ENCODE data around the gene CCDC77. TPM values are rescaled to one million over a fixed set of nuclear protein-coding genes. Genes with fewer than 3 reads are reported as not detected.

CCDC77 gene
- total and polyA plus RNA-seq, 10 of the 15 experiments (the other 5 are each of a cell fraction or from before 2014, with no cell fraction given), result 8.8 to 22.5 (median 15.8) TPM

DNA sequence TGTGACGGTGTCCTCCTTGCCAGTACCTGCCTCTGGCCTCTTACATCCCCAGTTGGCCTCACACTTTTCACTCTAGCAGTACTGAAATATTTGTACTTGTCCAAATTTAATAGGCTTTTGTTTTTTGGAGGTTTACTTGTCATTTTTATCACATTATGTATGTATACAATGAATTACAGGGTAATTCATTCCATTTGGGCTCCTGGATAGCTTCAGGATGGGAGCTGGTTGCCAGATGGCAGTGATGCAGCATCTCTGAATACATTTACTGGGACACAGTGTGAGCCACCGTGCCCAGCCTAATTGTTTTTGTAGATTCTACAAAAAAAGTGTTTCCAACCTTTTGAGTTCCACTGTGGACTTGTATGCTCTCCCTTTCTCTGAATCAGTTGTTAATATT is 13.4 kb downstream of the CCDC77 start:
- in situ Hi-C loops (cut with MboI), result no loop called here
- Histone ChIP-seq H3K79me2 (ENCODE audit: control insufficient read depth, insufficient read depth, low read length) (no peaks in the 10 kb centered on the region), H2AFZ (ENCODE audit: control insufficient read depth, low read depth, low read length) (no peak overlapping the region), H3K27me3 (replicated peaks in 1 of 2; ENCODE audit: control insufficient read depth in 2 of 2, insufficient read depth in 2 of 2, low read length in 1 of 2) (no peaks in the 10 kb centered on the region), H4K20me1 (ENCODE audit: control insufficient read depth, insufficient read depth) (no peaks in the 10 kb centered on the region), H3K4me1 (ENCODE audit: control insufficient read depth, insufficient read depth, low read length) (no peaks in the 10 kb centered on the region), H3K36me3 (ENCODE audit: control insufficient read depth in 2 of 2, insufficient read depth in 2 of 2, low read length in 1 of 2) (peaks cover 3 to 13% of the 10 kb centered on the region in 2 experiments), H3K9ac (ENCODE audit: control insufficient read depth, insufficient read depth, low read length) (no peak overlapping the region), H3K9me3 (replicated peaks; ENCODE audit: control insufficient read depth, insufficient read depth, low read length) (no peaks in the 10 kb centered on the region), H3K27ac (ENCODE audit: control insufficient read depth, insufficient read depth) (no peak overlapping the region), H3K4me3 (no peak overlapping the region), H3K4me2 (ENCODE audit: control insufficient read depth, insufficient read depth) (no peak overlapping the region)
- no peak for TF ChIP-seq RELA (IDR thresholded peaks at IDR 0.05; ENCODE audit: borderline replicate concordance, partially characterized antibody)
- no peak for TF ChIP-seq DPF2 (IDR thresholded peaks at IDR 0.05)
- TF ChIP-seq, protein P1, sequence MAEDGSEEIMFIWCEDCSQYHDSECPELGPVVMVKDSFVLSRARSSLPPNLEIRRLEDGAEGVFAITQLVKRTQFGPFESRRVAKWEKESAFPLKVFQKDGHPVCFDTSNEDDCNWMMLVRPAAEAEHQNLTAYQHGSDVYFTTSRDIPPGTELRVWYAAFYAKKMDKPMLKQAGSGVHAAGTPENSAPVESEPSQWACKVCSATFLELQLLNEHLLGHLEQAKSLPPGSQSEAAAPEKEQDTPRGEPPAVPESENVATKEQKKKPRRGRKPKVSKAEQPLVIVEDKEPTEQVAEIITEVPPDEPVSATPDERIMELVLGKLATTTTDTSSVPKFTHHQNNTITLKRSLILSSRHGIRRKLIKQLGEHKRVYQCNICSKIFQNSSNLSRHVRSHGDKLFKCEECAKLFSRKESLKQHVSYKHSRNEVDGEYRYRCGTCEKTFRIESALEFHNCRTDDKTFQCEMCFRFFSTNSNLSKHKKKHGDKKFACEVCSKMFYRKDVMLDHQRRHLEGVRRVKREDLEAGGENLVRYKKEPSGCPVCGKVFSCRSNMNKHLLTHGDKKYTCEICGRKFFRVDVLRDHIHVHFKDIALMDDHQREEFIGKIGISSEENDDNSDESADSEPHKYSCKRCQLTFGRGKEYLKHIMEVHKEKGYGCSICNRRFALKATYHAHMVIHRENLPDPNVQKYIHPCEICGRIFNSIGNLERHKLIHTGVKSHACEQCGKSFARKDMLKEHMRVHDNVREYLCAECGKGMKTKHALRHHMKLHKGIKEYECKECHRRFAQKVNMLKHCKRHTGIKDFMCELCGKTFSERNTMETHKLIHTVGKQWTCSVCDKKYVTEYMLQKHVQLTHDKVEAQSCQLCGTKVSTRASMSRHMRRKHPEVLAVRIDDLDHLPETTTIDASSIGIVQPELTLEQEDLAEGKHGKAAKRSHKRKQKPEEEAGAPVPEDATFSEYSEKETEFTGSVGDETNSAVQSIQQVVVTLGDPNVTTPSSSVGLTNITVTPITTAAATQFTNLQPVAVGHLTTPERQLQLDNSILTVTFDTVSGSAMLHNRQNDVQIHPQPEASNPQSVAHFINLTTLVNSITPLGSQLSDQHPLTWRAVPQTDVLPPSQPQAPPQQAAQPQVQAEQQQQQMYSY (CRISPR knock-in tag; IDR thresholded peaks at IDR 0.05), result no peak
- no peak for TF ChIP-seq EED (IDR thresholded peaks at IDR 0.05; ENCODE audit: low read depth)
- TF ChIP-seq ZNF384 (IDR thresholded peaks at IDR 0.05; ENCODE audit: borderline replicate concordance, low read depth, low read length), result no peak
- TF ChIP-seq MEF2A (IDR thresholded peaks at IDR 0.05; ENCODE audit: insufficient read depth, low read depth, low read length), result no peak
- TF ChIP-seq EP300 (IDR thresholded peaks at IDR 0.05; ENCODE audit: borderline replicate concordance in 1 of 2, control insufficient read depth in 1 of 2, low read depth in 2 of 2, low read length in 2 of 2), result no peak
- no peak for TF ChIP-seq SIX5 (IDR thresholded peaks at IDR 0.05; ENCODE audit: low read depth, low read length, severe bottlenecking)
- no peak for TF ChIP-seq TARDBP (IDR thresholded peaks at IDR 0.05; ENCODE audit: borderline replicate concordance)
- no peak for TF ChIP-seq PAX5 (IDR thresholded peaks at IDR 0.05; ENCODE audit: borderline replicate concordance, low read depth, low read length)
- TF ChIP-seq, protein P2, sequence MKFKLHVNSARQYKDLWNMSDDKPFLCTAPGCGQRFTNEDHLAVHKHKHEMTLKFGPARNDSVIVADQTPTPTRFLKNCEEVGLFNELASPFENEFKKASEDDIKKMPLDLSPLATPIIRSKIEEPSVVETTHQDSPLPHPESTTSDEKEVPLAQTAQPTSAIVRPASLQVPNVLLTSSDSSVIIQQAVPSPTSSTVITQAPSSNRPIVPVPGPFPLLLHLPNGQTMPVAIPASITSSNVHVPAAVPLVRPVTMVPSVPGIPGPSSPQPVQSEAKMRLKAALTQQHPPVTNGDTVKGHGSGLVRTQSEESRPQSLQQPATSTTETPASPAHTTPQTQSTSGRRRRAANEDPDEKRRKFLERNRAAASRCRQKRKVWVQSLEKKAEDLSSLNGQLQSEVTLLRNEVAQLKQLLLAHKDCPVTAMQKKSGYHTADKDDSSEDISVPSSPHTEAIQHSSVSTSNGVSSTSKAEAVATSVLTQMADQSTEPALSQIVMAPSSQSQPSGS (IDR thresholded peaks at IDR 0.05; ENCODE audit: low read length), result no peak
- no peak for TF ChIP-seq SUPT20H (IDR thresholded peaks at IDR 0.05; ENCODE audit: borderline replicate concordance, control insufficient read depth, low read depth, low read length)
- TF ChIP-seq NRF1 (conservative IDR thresholded peaks at IDR 0.05; ENCODE audit: low read depth, low read length), result no peak
- TF ChIP-seq FOS (IDR thresholded peaks at IDR 0.05; ENCODE audit: borderline replicate concordance, extremely low read depth, insufficient read length), result no peak
- WGBS (ENCODE audit: insufficient coverage, insufficient replicate concordance, low lambda C conversion rate, missing lambda C conversion rate), result 98% methylated on average over 2 of the region's 2 CpGs
- ChIA-PET CTCF (interaction anchor here (1.0 kb wide), 1 partner anchor 15 kb away, joined by 3 read pairs; no protein-coding TSS in a partner anchor), RAD21 (ENCODE audit: unreplicated experiment) (no interaction called here), POLR2A (no interaction called here), SMC1A (ENCODE audit: uncharacterized antibody, unreplicated experiment) (no interaction called here)
- ATAC-seq, result no peak
- no peak for DNase-seq (ENCODE audit: low read depth, low spot score)
- no peak for FAIRE-seq
- intact Hi-C loops (cut with micrococcal nuclease; ENCODE audit: unreplicated experiment), result no loop called here
- BruUV-seq (replicated peaks), result no TSS peak

Data from GM12878 (cell line).